K562 (cell line): ENCODE measurements around the gene GRB10. TPM values are rescaled to one million over a fixed set of nuclear protein-coding genes. Genes with fewer than 3 reads are reported as not detected.

Experiments
- ATAC-seq: fragments of 200-7000 bp; cut with Tn5 transposase; 3 replicates; pipeline ENCODE4 v1.9.1; 2020; ENCODE audit warnings: moderate library complexity
- BruUV-seq: library from RNA; stranded (reverse); fragments of 400-500 nt; replicated peaks from 2 replicates; lab custom pipeline; 2021; lab: Mats Ljungman, UMichigan
- CTCF ChIA-PET: fragments of 300-600 bp; formaldehyde crosslinking; extraction: SDS; loops from one replicate; lab custom pipeline; 2021; ENCODE audit warnings: low intra/inter-chr PET ratio; lab: Yijun Ruan, JAX
- POLR2A ChIA-PET: fragments of 300-600, 350-650 bp; sonication (Branson Sonifier 250); formaldehyde crosslinking; extraction: SDS; loops from one replicate; lab custom pipeline; 2021; ENCODE audit warnings: antibody characterized with exemption, inconsistent platforms; lab: Yijun Ruan, JAX
- DNase-seq, 4 experiments: peaks; one replicate each; pipeline versions ENCODE4 v3.0.0 to v3.0.0-alpha.2; 2011 to 2018; ENCODE audit warnings: low spot score in 3 of 4, mixed read lengths in 3 of 4; ENCODE audit errors: extremely low read depth in 1 of 4
- FAIRE-seq: peaks from 2 replicates; lab custom pipeline; 2011; peaks lifted over from hg19 to GRCh38; lab: Jason Lieb, UNC
- H2AFZ ChIP-seq: 2 replicates; pipeline ENCODE4 v1.6.0; 2011; ENCODE audit warnings: low read depth, low read length, control low read depth, inconsistent platforms
- H3K27ac ChIP-seq: fragments of 200-600 bp; 3 replicates; pipeline ENCODE4 v1.8.0; 2011; ENCODE audit warnings: low read depth, mild to moderate bottlenecking, control low read depth, inconsistent platforms, low read length, moderate library complexity, mixed read lengths; ENCODE audit errors: extremely low read depth
- H3K27me3 ChIP-seq, 2 experiments: fragments of 300-600 bp in 1 of 2; 2 replicates in 1 of 2; 3 replicates in 1 of 2; pipeline versions ENCODE4 v1.6.0 to v1.8.0; 2011; ENCODE audit warnings: inconsistent platforms in 2 of 2, low read length in 2 of 2, mild to moderate bottlenecking in 1 of 2, mixed read lengths in 1 of 2, moderate library complexity in 1 of 2; ENCODE audit not compliant: control insufficient read depth in 2 of 2, insufficient read depth in 2 of 2
- H3K36me3 ChIP-seq: fragments of 300-600 bp; 3 replicates; pipeline ENCODE4 v1.8.0; 2011; ENCODE audit warnings: mild to moderate bottlenecking, low read length, inconsistent platforms; ENCODE audit not compliant: control insufficient read depth, insufficient read depth
- H3K4me1 ChIP-seq, 2 experiments: fragments of 200-600 bp in 1 of 2; replicated peaks in 1 of 2; 2 replicates in 1 of 2; 3 replicates in 1 of 2; pipeline versions ENCODE4 v1.5.1 to v1.8.0; 2011; ENCODE audit warnings: inconsistent platforms in 2 of 2, low read length in 2 of 2, mild to moderate bottlenecking in 1 of 2, mixed read lengths in 1 of 2, moderate library complexity in 1 of 2; ENCODE audit not compliant: control insufficient read depth in 2 of 2, insufficient read depth in 2 of 2
- H3K4me2 ChIP-seq: 2 replicates; pipeline ENCODE4 v1.6.1; 2011; ENCODE audit warnings: low read length, control low read depth, inconsistent platforms, mixed read lengths; ENCODE audit not compliant: insufficient read depth
- H3K4me3 ChIP-seq: fragments of 200-600 bp; sonication (generic), shearing (Covaris generic); 2 replicates; pipeline ENCODE4 v1.5.1; 2016; ENCODE audit warnings: control low read depth, inconsistent platforms
- H3K79me2 ChIP-seq: fragments of 200-600 bp; 3 replicates; pipeline ENCODE4 v1.8.0; 2011; ENCODE audit warnings: low read length, inconsistent platforms; ENCODE audit not compliant: control insufficient read depth, insufficient read depth
- H3K9ac ChIP-seq, 2 experiments: 2 replicates each; pipeline versions ENCODE4 v1.6.0 to v1.6.1; 2011; ENCODE audit warnings: low read depth in 2 of 2, low read length in 2 of 2, control low read depth in 1 of 2, inconsistent platforms in 1 of 2, mild to moderate bottlenecking in 1 of 2, mixed read lengths in 1 of 2; ENCODE audit not compliant: insufficient read depth in 1 of 2
- H3K9me1 ChIP-seq: one replicate; pipeline ENCODE4 v1.6.0; 2011; ENCODE audit warnings: inconsistent platforms, mild to moderate bottlenecking, low read length, moderate library complexity; ENCODE audit not compliant: control insufficient read depth, insufficient read depth
- H3K9me3 ChIP-seq: replicated peaks from 2 replicates; pipeline ENCODE4 v1.5.1; 2011; ENCODE audit warnings: low read depth, low read length, inconsistent platforms; ENCODE audit not compliant: control insufficient read depth, insufficient read depth
- H4K20me1 ChIP-seq: replicated peaks from 2 replicates; pipeline ENCODE4 v1.6.1; 2011; ENCODE audit warnings: low read length, inconsistent platforms, mixed read lengths; ENCODE audit not compliant: control insufficient read depth, insufficient read depth
- CREB1 ChIP-seq, 2 experiments: sonication (generic) in 1 of 2; formaldehyde crosslinking in 1 of 2; IDR thresholded peaks; 2 replicates each; pipeline versions ENCODE4 v1.6.1 to v1.8.0; 2012 to 2022; ENCODE audit warnings: inconsistent platforms in 1 of 2, mild to moderate bottlenecking in 1 of 2, missing genetic modification reagents in 1 of 2, moderate library complexity in 1 of 2
- ID3 ChIP-seq, 2 experiments: fragments of 250-450 bp in 1 of 2; fragments of 450-650 bp in 1 of 2; sonication (Bioruptor Pico) in 1 of 2; IDR thresholded peaks; 2 replicates each; pipeline versions ENCODE4 v1.6.1 to v1.8.0; 2016 to 2021; ENCODE audit warnings: mild to moderate bottlenecking in 2 of 2, moderate library complexity in 2 of 2, missing compliant biosample characterization in 1 of 2, missing genetic modification characterization in 1 of 2
- SIN3B ChIP-seq: fragments of 450-650 bp; IDR thresholded peaks from 2 replicates; pipeline ENCODE4 v1.6.1; 2017; ENCODE audit warnings: low read depth, mild to moderate bottlenecking, moderate library complexity
- SMARCB1 ChIP-seq: IDR thresholded peaks from 2 replicates; pipeline ENCODE4 v1.6.1; 2011; ENCODE audit warnings: improper control_type of control experiment, low read depth; ENCODE audit not compliant: insufficient read length
- SUPT5H ChIP-seq: fragments of 450-650 bp; IDR thresholded peaks from 2 replicates; pipeline ENCODE4 v1.6.1; 2016
- TEAD1 ChIP-seq, 2 experiments: fragments of 450-650 bp in 1 of 2; sonication (generic) in 1 of 2; formaldehyde crosslinking; IDR thresholded peaks; 2 replicates each; pipeline versions ENCODE4 v1.4.0 to v1.8.0; 2020 to 2022; ENCODE audit warnings: mild to moderate bottlenecking in 2 of 2, missing genetic modification reagents in 1 of 2
- ZNF23 ChIP-seq: fragments of 250-450 bp; sonication (Bioruptor Pico); IDR thresholded peaks from 2 replicates; pipeline ENCODE4 v1.4.0; 2020; ENCODE audit warnings: mild to moderate bottlenecking
- WGBS: fragments of 100-300 bp; shearing (Covaris generic); methylation state at CpG from one replicate; pipeline ENCODE4 v1.1.6; 2016; ENCODE audit warnings: low coverage, mixed read lengths; ENCODE audit not compliant: insufficient coverage; ENCODE audit errors: missing lambda C conversion rate; 5-methylcytosine and 5-hydroxymethylcytosine counted together
- in situ Hi-C: fragments of 300-500 bp; cut with MboI; formaldehyde crosslinking; loops from 4 replicates; pipeline ENCODE4 v1.15.0; 2018; ENCODE audit warnings: inconsistent platforms, mixed read lengths
- intact Hi-C: fragments of 100-400 bp; cut with micrococcal nuclease; formaldehyde crosslinking; loops from 2 replicates; pipeline ENCODE4 v1.14.2; 2022
- polyA plus RNA-seq, 8 experiments: library from polyadenylated mRNA; depleted of rRNA in 4 of 8; stranded (reverse) in 5 of 8; unstranded in 3 of 8; fragments of >200 nt; fragmentation: Nextera tagmentation in 2 of 8; fragmentation: Illumina TruSeq in 1 of 8; extraction: Ambion mirVana in 2 of 8; extraction: Trizol in 1 of 8; gene quantifications; 2 replicates each; pipeline versions ENCODE4 v1.2.1 to v1.2.3, GENCODE V29; 2011 to 2014; ENCODE audit warnings: inconsistent platforms in 1 of 8, missing spikeins in 1 of 8
- total RNA-seq, 7 experiments: library from RNA; depleted of rRNA in 6 of 7; stranded (reverse); fragments of >200 nt in 6 of 7; fragmentation: Illumina TruSeq in 2 of 7; extraction: Trizol in 2 of 7; gene quantifications; 2 replicates each; pipeline versions ENCODE4 v1.2.1 to v1.2.3, GENCODE V29; 2011 to 2021; ENCODE audit warnings: low replicate concordance in 1 of 7
- TF ChIP-seq, protein P1 (sequence below): fragments of 250-450 bp; sonication (Bioruptor Pico); IDR thresholded peaks from 2 replicates; pipeline ENCODE4 v1.4.0; 2020; ENCODE audit warnings: mild to moderate bottlenecking, moderate library complexity, borderline replicate concordance

The GRB10 gene
- total and polyA plus RNA-seq, 9 of the 15 experiments (the other 6 are each of a cell fraction or from before 2014, with no cell fraction given) = 8.9 to 88.5 (median 40.7) TPM

DNA sequence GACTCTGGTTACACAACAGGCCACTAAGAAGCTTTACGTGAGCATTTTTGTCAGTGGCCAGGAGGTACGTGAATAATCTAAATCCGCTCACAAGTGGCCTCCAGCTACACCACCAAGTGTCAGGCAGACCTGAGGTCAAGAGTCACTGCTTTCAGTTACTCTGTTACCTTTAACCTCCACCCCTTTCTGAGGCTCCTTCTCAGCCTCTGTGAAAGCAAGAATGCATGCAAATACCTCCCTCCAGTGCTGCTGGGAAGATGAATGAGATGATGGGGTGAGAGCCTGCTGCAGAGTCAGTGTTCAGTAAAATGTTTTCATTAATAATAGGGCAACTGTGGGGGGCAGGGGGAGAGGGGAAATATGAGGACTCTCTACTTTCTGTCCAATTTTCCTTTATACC, 228.7 kb downstream of the GRB10 start:
- H3K27me3 ChIP-seq = peaks cover 17 to 39% of the 10 kb centered on the region in 2 experiments; a peak in 4 of 5 replicates
- H3K4me2 ChIP-seq = no peak overlapping the region
- H3K4me1 ChIP-seq = peaks cover 6 to 10% of the 10 kb centered on the region in 2 experiments; a peak in 4 of 5 replicates
- no peak overlapping the region for H2AFZ ChIP-seq
- intact Hi-C loops = no loop called here
- no peak for TF ChIP-seq SUPT5H
- TF ChIP-seq ZNF23 = no peak
- no peak for TF ChIP-seq SIN3B
- TF ChIP-seq, all 486 proteins: peak for 0
- in situ Hi-C loops = no loop called here
- ChIA-PET POLR2A (no interaction called here), CTCF (no interaction called here)
- no TSS peak for BruUV-seq
- Histone ChIP-seq H3K36me3 (no peaks in the 10 kb centered on the region), H4K20me1 (peaks cover 16% of the 10 kb centered on the region), H3K9ac (no peak overlapping the region), H3K4me3 (no peak overlapping the region), H3K9me3 (no peaks in the 10 kb centered on the region), H3K79me2 (no peaks in the 10 kb centered on the region), H3K9me1 (no peaks in the 10 kb centered on the region), H3K27ac (no peak overlapping the region)
- WGBS = 2% methylated on average over 3 of the region's 3 CpGs
- DNase-seq (no peak), ATAC-seq (no peak), FAIRE-seq (no peak)

GRCh38 chr7:50552921-50553320, 229.8 kb downstream of the GRB10 start:
- Histone ChIP-seq H2AFZ (no peak overlapping the region), H3K9me1 (no peaks in the 10 kb centered on the region), H3K79me2 (no peaks in the 10 kb centered on the region), H3K9ac (no peak overlapping the region), H3K4me2 (no peak overlapping the region), H3K9me3 (no peaks in the 10 kb centered on the region), H3K4me3 (no peak overlapping the region), H3K4me1 (no peaks in the 10 kb centered on the region), H3K36me3 (no peaks in the 10 kb centered on the region), H3K27ac (no peak overlapping the region), H4K20me1 (peaks cover 7% of the 10 kb centered on the region; the same call in 1 of the 2 replicates), H3K27me3 (peaks cover 22 to 42% of the 10 kb centered on the region in 2 experiments; a peak in 4 of 5 replicates)
- DNase-seq = peak in 2 of 4 experiments; percentile 30 to 48
- ChIA-PET POLR2A (no interaction called here), CTCF (no interaction called here)
- intact Hi-C loops (no loop called here), in situ Hi-C loops (no loop called here)
- ATAC-seq = peak; percentile 72
- no TSS peak for BruUV-seq
- FAIRE-seq = no peak
- WGBS = 0% methylated on average over 4 of the region's 4 CpGs
- TF ChIP-seq ID3 (CRISPR knock-in tag; IDR thresholded peaks at IDR 0.05) = no peak
- TF ChIP-seq ID3 (tag; IDR thresholded peaks at IDR 0.05) = no peak
- no peak for TF ChIP-seq CREB1 (IDR thresholded peaks at IDR 0.05)
- no peak for TF ChIP-seq CREB1 (CRISPR knock-in tag; IDR thresholded peaks at IDR 0.05)
- TF ChIP-seq, protein P1, sequence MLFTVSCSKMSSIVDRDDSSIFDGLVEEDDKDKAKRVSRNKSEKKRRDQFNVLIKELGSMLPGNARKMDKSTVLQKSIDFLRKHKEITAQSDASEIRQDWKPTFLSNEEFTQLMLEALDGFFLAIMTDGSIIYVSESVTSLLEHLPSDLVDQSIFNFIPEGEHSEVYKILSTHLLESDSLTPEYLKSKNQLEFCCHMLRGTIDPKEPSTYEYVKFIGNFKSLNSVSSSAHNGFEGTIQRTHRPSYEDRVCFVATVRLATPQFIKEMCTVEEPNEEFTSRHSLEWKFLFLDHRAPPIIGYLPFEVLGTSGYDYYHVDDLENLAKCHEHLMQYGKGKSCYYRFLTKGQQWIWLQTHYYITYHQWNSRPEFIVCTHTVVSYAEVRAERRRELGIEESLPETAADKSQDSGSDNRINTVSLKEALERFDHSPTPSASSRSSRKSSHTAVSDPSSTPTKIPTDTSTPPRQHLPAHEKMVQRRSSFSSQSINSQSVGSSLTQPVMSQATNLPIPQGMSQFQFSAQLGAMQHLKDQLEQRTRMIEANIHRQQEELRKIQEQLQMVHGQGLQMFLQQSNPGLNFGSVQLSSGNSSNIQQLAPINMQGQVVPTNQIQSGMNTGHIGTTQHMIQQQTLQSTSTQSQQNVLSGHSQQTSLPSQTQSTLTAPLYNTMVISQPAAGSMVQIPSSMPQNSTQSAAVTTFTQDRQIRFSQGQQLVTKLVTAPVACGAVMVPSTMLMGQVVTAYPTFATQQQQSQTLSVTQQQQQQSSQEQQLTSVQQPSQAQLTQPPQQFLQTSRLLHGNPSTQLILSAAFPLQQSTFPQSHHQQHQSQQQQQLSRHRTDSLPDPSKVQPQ (CRISPR knock-in tag) = no peak
- no peak for TF ChIP-seq SMARCB1
- no peak for TF ChIP-seq TEAD1 (CRISPR knock-in tag; IDR thresholded peaks at IDR 0.05)
